GM23338 (cell line): ENCODE measurements around the gene TP53I3.

Experiments
- EZH2 ChIP-seq: fragments of 200-600 bp; sonication (generic); IDR thresholded peaks from one replicate; pipeline ENCODE4 v1.8.0; 2017; ENCODE audit warnings: antibody characterized with exemption, mild to moderate bottlenecking, low read depth; ENCODE audit not compliant: unreplicated experiment
- JUNB ChIP-seq: IDR thresholded peaks from one replicate; pipeline ENCODE4 v1.6.1; 2016; ENCODE audit warnings: antibody characterized with exemption; ENCODE audit not compliant: unreplicated experiment
- POLR2AphosphoS5 ChIP-seq: IDR thresholded peaks from 2 replicates; pipeline ENCODE4 v1.6.1; 2016; ENCODE audit warnings: antibody characterized with exemption, low read depth
- TF ChIP-seq, protein P1 (sequence below), 2 experiments: fragments of 200-600 bp in 1 of 2; sonication (generic) in 1 of 2; conservative IDR thresholded peaks; 2 replicates each; pipeline versions ENCODE4 v1.5.1 to v1.6.1; 2016 to 2017; ENCODE audit warnings: antibody characterized with exemption in 2 of 2, low read depth in 2 of 2, mild to moderate bottlenecking in 2 of 2, moderate library complexity in 1 of 2

DNA sequence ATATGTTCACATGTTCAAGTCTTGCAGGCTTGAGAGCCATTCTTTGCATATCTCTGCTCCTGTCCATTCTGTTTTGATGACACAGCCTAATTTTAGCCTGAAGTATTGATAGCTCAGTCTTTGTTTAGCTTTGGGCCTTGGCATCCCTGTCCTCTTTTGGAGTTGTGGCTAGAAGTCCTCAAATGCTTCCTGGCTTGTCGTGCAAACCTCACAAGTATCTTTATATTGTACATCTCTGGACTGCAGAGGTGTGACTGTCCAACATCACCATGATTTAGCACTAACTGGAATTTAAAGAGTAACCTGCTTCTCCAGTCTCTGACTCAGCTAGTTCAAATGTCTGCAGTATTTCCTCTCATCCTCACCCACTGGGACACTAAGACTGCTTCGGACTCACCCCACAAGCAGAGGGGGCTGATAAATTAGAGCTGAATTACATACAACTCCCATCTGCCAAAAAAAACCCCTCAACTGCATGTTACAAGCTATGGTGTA, 26.8 kb upstream of the TP53I3 start:
- TF ChIP-seq, protein P1, sequence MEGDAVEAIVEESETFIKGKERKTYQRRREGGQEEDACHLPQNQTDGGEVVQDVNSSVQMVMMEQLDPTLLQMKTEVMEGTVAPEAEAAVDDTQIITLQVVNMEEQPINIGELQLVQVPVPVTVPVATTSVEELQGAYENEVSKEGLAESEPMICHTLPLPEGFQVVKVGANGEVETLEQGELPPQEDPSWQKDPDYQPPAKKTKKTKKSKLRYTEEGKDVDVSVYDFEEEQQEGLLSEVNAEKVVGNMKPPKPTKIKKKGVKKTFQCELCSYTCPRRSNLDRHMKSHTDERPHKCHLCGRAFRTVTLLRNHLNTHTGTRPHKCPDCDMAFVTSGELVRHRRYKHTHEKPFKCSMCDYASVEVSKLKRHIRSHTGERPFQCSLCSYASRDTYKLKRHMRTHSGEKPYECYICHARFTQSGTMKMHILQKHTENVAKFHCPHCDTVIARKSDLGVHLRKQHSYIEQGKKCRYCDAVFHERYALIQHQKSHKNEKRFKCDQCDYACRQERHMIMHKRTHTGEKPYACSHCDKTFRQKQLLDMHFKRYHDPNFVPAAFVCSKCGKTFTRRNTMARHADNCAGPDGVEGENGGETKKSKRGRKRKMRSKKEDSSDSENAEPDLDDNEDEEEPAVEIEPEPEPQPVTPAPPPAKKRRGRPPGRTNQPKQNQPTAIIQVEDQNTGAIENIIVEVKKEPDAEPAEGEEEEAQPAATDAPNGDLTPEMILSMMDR (conservative IDR thresholded peaks at IDR 0.05; ENCODE audit: low read depth in 2 of 2) = no peak
- no peak for TF ChIP-seq POLR2AphosphoS5
- no peak for TF ChIP-seq EZH2
- no peak for TF ChIP-seq JUNB
